Stimulated activated CD4-positive, alpha-beta T cell treated with anti-CD3 and anti-CD28 coated beads, Interleukin-2, amount 100 ng/mL, for 24 hours (primary cell): Measurements from ENCODE around the gene COL5A2.

Experiments
- DNase-seq, 2 donors: peaks; one replicate each; pipeline ENCODE4 v3.0.0-alpha.2; 2020

The COL5A2 gene

GRCh38 chr2:188984680-188985079 lies 194.9 kb downstream of the COL5A2 start:
- DNase-seq = no peak

- DNase-seq = no peak
These were observed 195.5 kb downstream of the COL5A2 start for GRCh38 chr2:188984065-188984491.

- no peak for DNase-seq
These were observed 196.0 kb downstream of the COL5A2 start for GRCh38 chr2:188983427-188984064.
